WTC11 (cell line): ENCODE results near the gene METTL1.

Experiments used
- HMGXB4 ChIP-seq: sonication (generic); formaldehyde crosslinking; IDR thresholded peaks from 2 replicates; pipeline ENCODE4 v1.8.1; 2023; ENCODE audit warnings: mild to moderate bottlenecking, moderate library complexity, missing genetic modification reagents
- ZNF121 ChIP-seq: sonication (generic); formaldehyde crosslinking; IDR thresholded peaks from 2 replicates; pipeline ENCODE4 v1.8.0; 2023; ENCODE audit warnings: missing genetic modification reagents
- ZNF423 ChIP-seq: fragments of 250-450 bp; sonication (Bioruptor Pico); IDR thresholded peaks from 2 replicates; pipeline ENCODE4 v2.1.2; 2022; ENCODE audit warnings: mild to moderate bottlenecking, moderate library complexity
- TF ChIP-seq, protein P1 (sequence below): fragments of 200-600 bp; IDR thresholded peaks from 2 replicates; pipeline ENCODE4 v1.8.0; 2022; ENCODE audit warnings: antibody characterized with exemption
- TF ChIP-seq, protein P2 (sequence below): sonication (generic); formaldehyde crosslinking; IDR thresholded peaks from 2 replicates; pipeline ENCODE4 v1.8.0; 2022; ENCODE audit warnings: mild to moderate bottlenecking, missing genetic modification reagents
- TF ChIP-seq, protein P3 (sequence below): sonication (generic); formaldehyde crosslinking; IDR thresholded peaks from 2 replicates; pipeline ENCODE4 v1.8.0; 2022; ENCODE audit warnings: mild to moderate bottlenecking, missing genetic modification reagents
- TF ChIP-seq, protein P4 (sequence below): fragments of 250-450 bp; sonication (Bioruptor Pico); IDR thresholded peaks from 2 replicates; pipeline ENCODE4 v2.1.2; 2022; ENCODE audit warnings: mild to moderate bottlenecking, moderate library complexity

GRCh38 chr12:57754411-57755193, 17.3 kb downstream of the METTL1 start, which contains the start of gene MARCHF9:
- TF ChIP-seq HMGXB4 (CRISPR knock-in tag) = no peak
- TF ChIP-seq, protein P1, sequence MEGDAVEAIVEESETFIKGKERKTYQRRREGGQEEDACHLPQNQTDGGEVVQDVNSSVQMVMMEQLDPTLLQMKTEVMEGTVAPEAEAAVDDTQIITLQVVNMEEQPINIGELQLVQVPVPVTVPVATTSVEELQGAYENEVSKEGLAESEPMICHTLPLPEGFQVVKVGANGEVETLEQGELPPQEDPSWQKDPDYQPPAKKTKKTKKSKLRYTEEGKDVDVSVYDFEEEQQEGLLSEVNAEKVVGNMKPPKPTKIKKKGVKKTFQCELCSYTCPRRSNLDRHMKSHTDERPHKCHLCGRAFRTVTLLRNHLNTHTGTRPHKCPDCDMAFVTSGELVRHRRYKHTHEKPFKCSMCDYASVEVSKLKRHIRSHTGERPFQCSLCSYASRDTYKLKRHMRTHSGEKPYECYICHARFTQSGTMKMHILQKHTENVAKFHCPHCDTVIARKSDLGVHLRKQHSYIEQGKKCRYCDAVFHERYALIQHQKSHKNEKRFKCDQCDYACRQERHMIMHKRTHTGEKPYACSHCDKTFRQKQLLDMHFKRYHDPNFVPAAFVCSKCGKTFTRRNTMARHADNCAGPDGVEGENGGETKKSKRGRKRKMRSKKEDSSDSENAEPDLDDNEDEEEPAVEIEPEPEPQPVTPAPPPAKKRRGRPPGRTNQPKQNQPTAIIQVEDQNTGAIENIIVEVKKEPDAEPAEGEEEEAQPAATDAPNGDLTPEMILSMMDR = no peak
- TF ChIP-seq, protein P2, sequence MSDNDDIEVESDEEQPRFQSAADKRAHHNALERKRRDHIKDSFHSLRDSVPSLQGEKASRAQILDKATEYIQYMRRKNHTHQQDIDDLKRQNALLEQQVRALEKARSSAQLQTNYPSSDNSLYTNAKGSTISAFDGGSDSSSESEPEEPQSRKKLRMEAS (CRISPR knock-in tag) = no peak
- no peak for TF ChIP-seq ZNF423 (CRISPR knock-in tag)
- TF ChIP-seq, protein P3, sequence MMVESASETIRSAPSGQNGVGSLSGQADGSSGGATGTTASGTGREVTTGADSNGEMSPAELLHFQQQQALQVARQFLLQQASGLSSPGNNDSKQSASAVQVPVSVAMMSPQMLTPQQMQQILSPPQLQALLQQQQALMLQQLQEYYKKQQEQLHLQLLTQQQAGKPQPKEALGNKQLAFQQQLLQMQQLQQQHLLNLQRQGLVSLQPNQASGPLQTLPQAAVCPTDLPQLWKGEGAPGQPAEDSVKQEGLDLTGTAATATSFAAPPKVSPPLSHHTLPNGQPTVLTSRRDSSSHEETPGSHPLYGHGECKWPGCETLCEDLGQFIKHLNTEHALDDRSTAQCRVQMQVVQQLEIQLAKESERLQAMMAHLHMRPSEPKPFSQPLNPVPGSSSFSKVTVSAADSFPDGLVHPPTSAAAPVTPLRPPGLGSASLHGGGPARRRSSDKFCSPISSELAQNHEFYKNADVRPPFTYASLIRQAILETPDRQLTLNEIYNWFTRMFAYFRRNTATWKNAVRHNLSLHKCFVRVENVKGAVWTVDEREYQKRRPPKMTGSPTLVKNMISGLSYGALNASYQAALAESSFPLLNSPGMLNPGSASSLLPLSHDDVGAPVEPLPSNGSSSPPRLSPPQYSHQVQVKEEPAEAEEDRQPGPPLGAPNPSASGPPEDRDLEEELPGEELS (CRISPR knock-in tag) = no peak
- TF ChIP-seq ZNF121 = no peak
- TF ChIP-seq, protein P4, sequence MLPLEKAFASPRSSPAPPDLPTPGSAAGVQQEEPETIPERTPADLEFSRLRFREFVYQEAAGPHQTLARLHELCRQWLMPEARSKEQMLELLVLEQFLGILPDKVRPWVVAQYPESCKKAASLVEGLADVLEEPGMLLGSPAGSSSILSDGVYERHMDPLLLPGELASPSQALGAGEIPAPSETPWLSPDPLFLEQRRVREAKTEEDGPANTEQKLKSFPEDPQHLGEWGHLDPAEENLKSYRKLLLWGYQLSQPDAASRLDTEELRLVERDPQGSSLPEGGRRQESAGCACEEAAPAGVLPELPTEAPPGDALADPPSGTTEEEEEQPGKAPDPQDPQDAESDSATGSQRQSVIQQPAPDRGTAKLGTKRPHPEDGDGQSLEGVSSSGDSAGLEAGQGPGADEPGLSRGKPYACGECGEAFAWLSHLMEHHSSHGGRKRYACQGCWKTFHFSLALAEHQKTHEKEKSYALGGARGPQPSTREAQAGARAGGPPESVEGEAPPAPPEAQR (CRISPR knock-in tag) = no peak
